Measurements from ENCODE around the gene C17orf107.
"Not testable (repeated sequence)": the region's sequence is repeated elsewhere in the genome, so short reads cannot be mapped to it uniquely, and the experiment has no call there.

- not testable (repeated sequence) for TF ChIP-seq EZH2 (IDR thresholded peaks at IDR 0.05; ENCODE audit: low read length)
- TF ChIP-seq, protein P1, sequence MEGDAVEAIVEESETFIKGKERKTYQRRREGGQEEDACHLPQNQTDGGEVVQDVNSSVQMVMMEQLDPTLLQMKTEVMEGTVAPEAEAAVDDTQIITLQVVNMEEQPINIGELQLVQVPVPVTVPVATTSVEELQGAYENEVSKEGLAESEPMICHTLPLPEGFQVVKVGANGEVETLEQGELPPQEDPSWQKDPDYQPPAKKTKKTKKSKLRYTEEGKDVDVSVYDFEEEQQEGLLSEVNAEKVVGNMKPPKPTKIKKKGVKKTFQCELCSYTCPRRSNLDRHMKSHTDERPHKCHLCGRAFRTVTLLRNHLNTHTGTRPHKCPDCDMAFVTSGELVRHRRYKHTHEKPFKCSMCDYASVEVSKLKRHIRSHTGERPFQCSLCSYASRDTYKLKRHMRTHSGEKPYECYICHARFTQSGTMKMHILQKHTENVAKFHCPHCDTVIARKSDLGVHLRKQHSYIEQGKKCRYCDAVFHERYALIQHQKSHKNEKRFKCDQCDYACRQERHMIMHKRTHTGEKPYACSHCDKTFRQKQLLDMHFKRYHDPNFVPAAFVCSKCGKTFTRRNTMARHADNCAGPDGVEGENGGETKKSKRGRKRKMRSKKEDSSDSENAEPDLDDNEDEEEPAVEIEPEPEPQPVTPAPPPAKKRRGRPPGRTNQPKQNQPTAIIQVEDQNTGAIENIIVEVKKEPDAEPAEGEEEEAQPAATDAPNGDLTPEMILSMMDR (optimal IDR thresholded peaks at IDR 0.05 in 1 of 3, IDR thresholded peaks at IDR 0.05 in 1 of 3, conservative IDR thresholded peaks at IDR 0.05 in 1 of 3; ENCODE audit: extremely low read depth in 1 of 3, insufficient read depth in 2 of 3, low read length in 3 of 3), result not testable (repeated sequence)
Measured at GRCh38 chr17:4914551-4914950, 15.2 kb downstream of the C17orf107 start.

Data from keratinocyte (primary cell).